Measurements from ENCODE around the gene ENDOV.

The ENDOV gene

GRCh38 chr17:80437532-80437931, 22.6 kb downstream of the ENDOV start:
- no peak overlapping the region for H3K27ac ChIP-seq

GRCh38 chr17:80438806-80439205, 23.8 kb downstream of the ENDOV start:
- no peak overlapping the region for H3K27ac ChIP-seq
- TF ChIP-seq CTCF (conservative IDR thresholded peaks at IDR 0.05): no peak

More at GRCh38 chr17:80437532-80437931, 22.6 kb downstream of the ENDOV start:
- no peak for TF ChIP-seq CTCF (conservative IDR thresholded peaks at IDR 0.05)

GRCh38 chr17:80439499-80439898, 24.5 kb downstream of the ENDOV start:
- no peak overlapping the region for H3K27ac ChIP-seq
- no peak for TF ChIP-seq CTCF (conservative IDR thresholded peaks at IDR 0.05)

- H3K27ac ChIP-seq: no peak overlapping the region
- TF ChIP-seq CTCF (conservative IDR thresholded peaks at IDR 0.05): no peak
These were observed 26.2 kb downstream of the ENDOV start for GRCh38 chr17:80441133-80441578.

- no peak for TF ChIP-seq CTCF (conservative IDR thresholded peaks at IDR 0.05)
- no peak overlapping the region for H3K27ac ChIP-seq
These were observed 26.8 kb downstream of the ENDOV start for GRCh38 chr17:80441598-80442322.

- H3K27ac ChIP-seq: no peak overlapping the region
- TF ChIP-seq CTCF (conservative IDR thresholded peaks at IDR 0.05): no peak
These were observed 27.3 kb downstream of the ENDOV start for GRCh38 chr17:80442323-80442659.

GRCh38 chr17:80442764-80443163, 27.8 kb downstream of the ENDOV start:
- H3K27ac ChIP-seq: no peak overlapping the region
- no peak for TF ChIP-seq CTCF (conservative IDR thresholded peaks at IDR 0.05)

Data from VCaP (cell line).